ENCODE results near the gene C14orf93.
"Not testable (repeated sequence)": the region's sequence is repeated elsewhere in the genome, so short reads cannot be mapped to it uniquely, and the experiment has no call there.

Gene C14orf93

DNA sequence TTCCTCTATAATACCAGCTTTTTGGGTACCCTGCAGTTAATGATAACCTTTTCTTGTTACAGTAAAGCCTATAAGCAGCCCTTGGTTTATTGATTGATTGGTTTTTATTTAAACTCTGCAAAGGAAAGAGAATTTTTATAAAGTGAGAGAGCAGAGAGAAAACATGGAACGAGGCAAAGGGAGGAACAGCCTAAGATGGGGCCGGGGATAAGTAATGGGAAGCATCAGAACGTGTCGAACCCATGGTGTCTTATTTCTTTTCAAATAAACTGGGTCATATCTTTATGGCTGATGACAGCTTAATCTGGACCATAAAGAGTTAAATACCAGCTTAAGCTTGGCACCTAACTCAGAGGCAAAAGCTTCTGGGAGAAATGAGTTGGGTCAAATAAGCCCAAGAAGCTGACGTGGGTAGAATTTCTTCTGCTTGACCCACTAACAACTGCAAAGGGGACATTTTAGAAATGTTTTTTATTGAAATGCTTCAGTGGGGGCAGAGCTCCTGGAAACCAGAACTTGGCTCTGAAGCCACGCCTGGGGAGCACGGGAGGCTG lies 12.0 kb upstream of the C14orf93 start:
- no peak for FAIRE-seq
- no peak for DNase-seq (ENCODE audit: insufficient read length, low spot score)

DNA sequence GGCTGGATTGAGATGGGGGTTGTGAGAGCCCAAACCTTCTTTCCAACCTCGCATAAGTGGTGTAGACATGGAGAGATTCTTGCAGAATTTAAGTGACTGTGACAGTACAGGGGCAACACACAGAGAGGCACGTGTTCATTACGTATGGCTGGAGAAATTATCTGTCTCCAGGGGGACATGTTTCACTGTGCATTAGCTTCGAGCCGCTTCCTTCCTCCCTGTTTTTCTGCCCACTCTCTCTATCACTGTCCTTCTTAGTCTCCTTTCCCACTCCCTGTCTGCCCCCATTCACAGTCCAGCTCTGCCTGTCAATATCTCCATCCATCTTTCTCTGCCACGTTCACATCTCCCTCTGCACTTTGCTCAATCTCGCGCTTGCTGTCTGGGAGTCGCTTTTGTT lies 11.5 kb upstream of the C14orf93 start:
- DNase-seq (ENCODE audit: insufficient read length, low spot score) (no peak), FAIRE-seq (no peak)

GRCh38 chr14:23020143-23021128 lies 10.5 kb upstream of the C14orf93 start:
- no peak for DNase-seq (ENCODE audit: insufficient read length, low spot score)
- no peak for FAIRE-seq

DNA sequence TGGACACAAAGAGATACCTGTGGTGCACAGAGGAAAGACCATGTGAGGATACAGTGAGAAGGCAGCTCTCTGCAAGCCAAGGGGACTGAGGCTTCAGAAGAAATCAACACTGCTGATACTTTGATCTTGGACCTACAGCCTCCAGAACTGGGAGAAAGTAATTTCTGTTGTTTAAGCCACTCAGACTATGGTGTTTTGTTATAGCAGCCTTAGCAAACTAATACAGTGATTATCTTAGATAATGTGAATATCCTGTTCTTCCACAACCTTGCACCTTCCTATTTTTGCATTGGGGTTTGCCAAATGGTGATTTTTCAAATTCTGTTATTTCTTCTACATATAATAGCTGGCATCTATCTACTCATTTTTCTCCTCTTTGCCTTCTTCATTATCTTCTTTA lies 8.2 kb upstream of the C14orf93 start:
- FAIRE-seq (no peak), DNase-seq (ENCODE audit: insufficient read length, low spot score) (no peak)

DNA sequence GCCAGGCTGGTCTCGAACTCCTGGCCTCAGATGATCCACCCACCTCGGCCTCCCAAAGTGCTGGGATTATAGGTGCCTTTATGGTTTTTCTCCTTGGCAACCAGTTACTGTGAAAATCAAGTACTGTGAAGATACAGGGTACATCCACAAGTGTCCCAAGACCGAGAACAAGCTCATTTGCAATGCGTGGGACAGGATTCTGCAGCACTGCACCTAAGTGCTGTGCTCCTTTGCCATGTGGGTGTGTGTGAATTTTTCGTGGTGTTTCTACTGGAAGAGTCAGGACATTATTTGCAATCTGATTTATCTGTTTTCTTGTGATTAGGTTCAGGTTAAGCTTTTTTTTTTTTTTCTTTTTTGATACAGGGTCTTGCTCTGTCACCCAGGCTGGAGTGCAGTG lies 7.1 kb upstream of the C14orf93 start:
- FAIRE-seq (no peak), DNase-seq (ENCODE audit: insufficient read length, low spot score) (no peak)

DNA sequence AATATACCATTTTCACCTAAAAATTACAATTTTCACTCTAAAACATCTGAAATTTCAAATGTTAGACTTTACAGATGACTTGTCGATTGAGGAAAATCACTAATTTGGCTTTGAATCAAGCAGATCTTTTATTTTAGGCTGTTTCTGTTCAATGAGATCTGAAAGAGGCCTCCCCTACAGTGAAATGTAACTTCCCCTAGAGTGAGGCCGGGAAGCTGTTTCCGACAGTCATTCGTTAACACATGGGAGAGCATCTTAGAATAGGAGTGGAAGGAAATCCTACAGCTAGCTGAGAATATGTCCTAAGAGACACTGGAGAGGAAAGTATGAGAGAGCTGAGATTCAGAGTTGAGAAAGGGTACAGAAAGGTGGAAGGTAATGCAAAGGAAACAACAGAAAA lies 5.7 kb upstream of the C14orf93 start:
- no peak for DNase-seq (ENCODE audit: insufficient read length, low spot score)
- no peak for FAIRE-seq

DNA sequence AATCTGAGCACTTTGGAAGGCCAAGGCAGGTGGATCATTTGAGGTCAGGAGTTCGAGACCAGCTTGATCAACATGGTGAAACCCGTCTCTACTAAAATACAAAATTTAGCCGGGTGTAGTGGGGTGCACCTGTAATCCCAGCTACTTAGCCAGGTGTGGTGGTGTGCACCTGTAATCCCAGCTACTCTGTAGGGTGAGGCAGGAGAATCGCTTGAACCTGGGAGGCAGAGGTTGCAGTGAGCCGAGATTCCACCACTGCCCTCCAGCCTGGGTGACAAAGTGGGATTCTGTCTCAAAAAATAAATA lies 3.8 kb upstream of the C14orf93 start:
- not testable (repeated sequence) for DNase-seq (ENCODE audit: insufficient read length, low spot score)

DNA sequence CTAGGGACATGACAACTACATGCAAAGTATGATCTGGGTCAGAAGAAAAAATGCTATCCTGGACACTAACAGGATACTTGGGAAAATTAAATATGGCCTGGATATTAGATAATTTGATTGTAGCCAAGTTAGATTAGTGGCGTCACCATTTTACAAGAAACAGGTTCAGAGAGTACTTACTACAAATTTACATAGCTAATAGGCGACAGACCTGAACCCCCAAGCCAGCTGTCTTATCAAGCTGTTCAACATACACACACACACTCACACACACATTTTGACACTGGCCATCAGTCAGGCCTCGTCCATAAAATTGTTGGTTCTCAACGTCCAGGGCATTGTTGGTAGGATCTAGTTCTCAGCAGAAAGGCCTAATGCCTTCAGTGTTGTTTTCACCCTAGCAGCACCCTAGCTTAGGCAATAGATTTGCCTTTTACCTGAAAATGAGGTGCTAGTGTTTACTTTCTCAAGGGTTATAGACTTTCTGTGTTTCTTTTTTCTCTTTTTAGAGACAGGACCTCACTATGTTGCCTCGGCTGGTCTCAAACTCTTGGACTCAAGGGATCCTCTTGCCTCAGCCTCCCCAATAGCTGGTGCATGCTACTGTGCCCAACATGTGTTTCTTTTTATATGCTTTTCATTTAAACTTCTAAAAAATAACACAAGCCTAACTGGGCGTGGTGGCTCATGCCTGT lies 3.3 kb upstream of the C14orf93 start:
- no peak for DNase-seq (ENCODE audit: insufficient read length, low spot score)
- FAIRE-seq, result no peak

More for the DNA sequence above, 3.8 kb upstream of the C14orf93 start:
- FAIRE-seq, result not testable (repeated sequence)

- DNase-seq (ENCODE audit: insufficient read length, low spot score), result no peak
- no peak for FAIRE-seq
Measured at GRCh38 chr14:23009483-23009938, 432 bp downstream of the C14orf93 start.

DNA sequence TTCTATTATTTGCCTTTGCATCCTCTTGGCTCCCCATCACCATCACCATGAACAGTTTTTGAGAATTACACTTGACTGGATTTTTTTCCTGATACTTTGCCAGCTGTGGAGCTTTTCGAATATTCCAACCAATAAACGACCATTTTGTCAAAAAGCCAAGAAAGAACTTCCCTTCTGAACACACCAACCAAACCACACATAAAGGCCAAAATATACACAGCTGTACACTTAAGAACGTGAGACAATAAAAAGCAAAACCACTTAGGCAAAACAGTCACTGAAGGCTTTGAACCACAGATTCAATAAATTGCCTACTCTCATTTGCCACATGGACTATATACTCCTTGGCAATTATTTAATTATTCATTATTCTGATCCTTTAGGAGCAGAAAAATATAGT lies 1.1 kb downstream of the C14orf93 start:
- no peak for DNase-seq (ENCODE audit: insufficient read length, low spot score)
- FAIRE-seq, result no peak

- DNase-seq (ENCODE audit: insufficient read length, low spot score) (peak; percentile 83), FAIRE-seq (peak; percentile 90)
Measured at GRCh38 chr14:23006544-23007419, 3.2 kb downstream of the C14orf93 start.

DNA sequence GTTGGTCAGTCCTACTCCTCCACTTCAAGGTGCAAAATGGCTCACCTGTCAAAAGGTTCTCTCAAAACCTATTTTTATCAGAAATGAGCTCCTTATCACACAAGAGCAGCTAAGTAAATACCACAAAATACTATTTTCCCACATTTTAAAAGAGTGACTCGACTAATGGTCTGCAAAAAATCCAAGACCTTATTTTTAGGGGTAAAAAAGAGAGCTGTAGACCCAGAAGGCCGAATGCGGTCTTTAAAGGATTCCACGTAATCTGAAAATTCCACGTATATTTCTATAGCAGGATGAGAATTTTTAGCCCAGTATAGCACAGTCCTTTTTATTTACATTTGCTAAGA lies 3.8 kb downstream of the C14orf93 start:
- FAIRE-seq (no peak), DNase-seq (ENCODE audit: insufficient read length, low spot score) (no peak)

DNA sequence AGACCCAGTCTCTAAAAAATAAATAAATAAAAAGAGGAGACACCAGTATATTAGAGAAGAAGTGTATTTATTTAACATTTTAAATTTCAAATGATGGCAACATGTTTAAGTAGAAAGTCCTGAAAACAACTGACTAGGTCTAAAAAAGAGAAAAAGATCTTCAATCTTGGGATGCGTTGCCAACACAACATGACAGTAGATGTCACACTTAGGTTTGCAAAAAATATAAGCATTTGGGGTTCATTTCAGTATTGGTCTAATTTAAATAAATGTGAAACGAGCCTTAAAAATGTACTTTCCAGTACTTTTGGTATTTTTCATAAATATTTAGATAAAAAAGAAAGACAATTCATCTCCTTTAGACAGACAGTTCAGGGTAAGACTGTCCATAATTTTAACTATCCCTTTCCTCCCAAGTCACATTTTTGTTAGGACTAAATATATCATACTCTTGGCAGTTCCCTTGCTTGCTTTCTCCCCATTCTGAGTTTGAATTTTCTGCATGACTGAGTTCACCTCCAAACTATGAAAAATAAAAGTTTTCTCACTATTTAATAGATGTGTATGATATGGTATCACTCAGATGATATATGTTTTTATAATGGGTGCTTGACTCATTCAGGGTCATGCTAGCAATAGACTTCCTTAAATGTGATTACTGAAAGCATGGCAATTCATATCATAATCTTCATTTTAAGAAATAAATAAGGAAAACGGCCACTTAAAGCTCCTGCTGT lies 4.3 kb downstream of the C14orf93 start:
- FAIRE-seq, result no peak
- no peak for DNase-seq (ENCODE audit: insufficient read length, low spot score)

DNA sequence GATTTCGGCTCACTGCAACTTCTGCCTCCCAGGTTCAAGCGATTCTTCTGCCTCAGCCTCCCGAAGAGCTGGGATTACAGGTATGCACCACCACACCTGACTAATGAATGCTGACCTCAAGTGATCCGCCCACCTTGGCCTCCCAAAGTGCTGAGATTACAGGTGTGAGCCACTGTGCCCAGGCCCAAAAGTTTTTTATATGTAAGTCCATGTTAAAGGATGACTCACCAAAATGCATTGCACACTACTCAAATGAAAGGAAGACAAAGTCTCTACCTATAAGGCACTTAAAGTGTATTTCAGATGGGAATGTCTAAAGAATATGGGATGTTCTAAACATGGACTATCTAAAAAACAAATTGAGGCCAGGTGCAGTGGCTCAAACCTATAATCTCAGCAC lies 5.7 kb downstream of the C14orf93 start:
- FAIRE-seq; DNase-seq (ENCODE audit: insufficient read length, low spot score): not testable (repeated sequence)

GRCh38 chr14:23002592-23002991 lies 7.4 kb downstream of the C14orf93 start:
- FAIRE-seq, result no peak
- DNase-seq (ENCODE audit: insufficient read length, low spot score), result no peak

DNA sequence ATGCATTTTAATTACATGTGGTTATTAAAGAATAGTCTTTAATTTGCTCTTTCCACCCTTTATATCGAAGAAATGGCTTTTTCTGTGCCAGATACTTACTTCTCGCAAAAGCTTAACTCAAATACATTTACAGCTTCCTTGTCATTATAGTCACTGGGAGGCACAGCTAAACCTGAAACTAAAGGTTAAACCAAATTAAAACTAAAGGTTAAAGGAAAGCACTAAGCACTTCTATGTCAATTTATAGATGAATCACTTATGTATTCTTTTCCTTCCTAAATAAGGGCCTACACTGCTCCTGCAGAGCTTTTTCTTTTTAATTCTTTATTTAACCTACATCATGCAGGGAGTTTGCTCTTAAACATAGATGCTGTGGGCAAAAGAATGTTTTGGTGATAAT lies 9.1 kb downstream of the C14orf93 start:
- no peak for FAIRE-seq
- DNase-seq (ENCODE audit: insufficient read length, low spot score), result no peak

GRCh38 chr14:22998329-22999012 lies 11.5 kb downstream of the C14orf93 start:
- no peak for FAIRE-seq
- no peak for DNase-seq (ENCODE audit: insufficient read length, low spot score)

GRCh38 chr14:22997676-22998323 lies 12.1 kb downstream of the C14orf93 start:
- no peak for FAIRE-seq
- DNase-seq (ENCODE audit: insufficient read length, low spot score), result no peak

Data from GM19239 (cell line).